Smooth muscle cell (in vitro differentiated cells): Measurements from ENCODE around the gene TMED3. TPM values are rescaled to one million over a fixed set of nuclear protein-coding genes. Genes with fewer than 3 reads are reported as not detected.

Experiments used
- polyA plus RNA-seq: library from polyadenylated mRNA; unstranded; fragments of >200 nt; fragmentation: Nextera tagmentation; extraction: Ambion mirVana; gene quantifications from 2 replicates; pipeline ENCODE4 v1.2.1, GENCODE V29; 2016
- total RNA-seq: library from RNA; depleted of rRNA; stranded (reverse); fragments of >200 nt; gene quantifications from 2 replicates; pipeline ENCODE4 v1.2.3, GENCODE V29; 2014

Gene TMED3
- total and polyA plus RNA-seq, 2 experiments from 2014 or later, result 222 to 228 TPM

Other genes with a start within 250 kb of the TMED3 start
- 0.22 TPM in 1 of 2 replicates, not detected in the other for gene RASGRF1, start 220.3 kb upstream of the TMED3 start, total RNA-seq
- 0.17 TPM in 1 of 2 replicates, not detected in the other for gene RASGRF1, start 220.3 kb upstream of the TMED3 start, polyA plus RNA-seq
- gene ANKRD34C, start 28.4 kb upstream of the TMED3 start, total RNA-seq, result 0.04 TPM in 1 of 2 replicates, not detected in the other
- gene ANKRD34C, start 28.4 kb upstream of the TMED3 start, polyA plus RNA-seq, result not detected in 2 replicates
- 21.3 and 26.7 TPM in 2 replicates for gene MINAR1, start 121.2 kb downstream of the TMED3 start, total RNA-seq
- 0.98 and 4.9 TPM in 2 replicates for gene MINAR1, start 121.2 kb downstream of the TMED3 start, polyA plus RNA-seq